GM21786 (cell line): ENCODE results near the gene FOXD2.
A peak's percentile ranks its signal among the peaks of the same experiment; 100 is the strongest.

Source experiments
- ATAC-seq: cut with Tn5 transposase; IDR thresholded peaks from one replicate; pipeline ENCODE4 v1.9.1; 2021; ENCODE audit not compliant: unreplicated experiment

The FOXD2 gene

GRCh38 chr1:47437447-47438164, at the start of gene FOXD2:
FOXD2 (plus strand) TSS chr1:47438044; CDS start chr1:47438136, 92 bp downstream.
- peak; percentile 76 for ATAC-seq

GRCh38 chr1:47388891-47389238, 49.0 kb upstream of the FOXD2 start:
- ATAC-seq, result peak; percentile 70

- no peak for ATAC-seq
Measured at GRCh38 chr1:47389731-47390130, 48.1 kb upstream of the FOXD2 start.

GRCh38 chr1:47390843-47391242, 47.0 kb upstream of the FOXD2 start:
- ATAC-seq, result no peak

- no peak for ATAC-seq
Measured at GRCh38 chr1:47393141-47393540, 44.7 kb upstream of the FOXD2 start.

GRCh38 chr1:47395433-47395832, 42.4 kb upstream of the FOXD2 start:
- ATAC-seq, result no peak

GRCh38 chr1:47396671-47397196, 41.1 kb upstream of the FOXD2 start:
- no peak for ATAC-seq

GRCh38 chr1:47399138-47399845, 38.6 kb upstream of the FOXD2 start:
- no peak for ATAC-seq

- no peak for ATAC-seq
Measured at GRCh38 chr1:47399846-47400155, 38.0 kb upstream of the FOXD2 start.

- no peak for ATAC-seq
Measured at GRCh38 chr1:47401761-47402160, 36.1 kb upstream of the FOXD2 start.

GRCh38 chr1:47402591-47402990, 35.3 kb upstream of the FOXD2 start:
- ATAC-seq, result no peak

- ATAC-seq, result no peak
Measured at GRCh38 chr1:47403321-47403910, 34.4 kb upstream of the FOXD2 start.

GRCh38 chr1:47405697-47406096, 32.1 kb upstream of the FOXD2 start:
- no peak for ATAC-seq

- no peak for ATAC-seq
Measured at GRCh38 chr1:47406966-47407365, 30.9 kb upstream of the FOXD2 start.

GRCh38 chr1:47407481-47407880, 30.4 kb upstream of the FOXD2 start:
- ATAC-seq, result no peak

GRCh38 chr1:47409311-47410067, 28.4 kb upstream of the FOXD2 start:
- no peak for ATAC-seq

GRCh38 chr1:47410068-47410455, 27.8 kb upstream of the FOXD2 start:
- no peak for ATAC-seq

- no peak for ATAC-seq
Measured at GRCh38 chr1:47411436-47411835, 26.4 kb upstream of the FOXD2 start.

GRCh38 chr1:47412437-47412836, 25.4 kb upstream of the FOXD2 start:
- ATAC-seq, result no peak

- ATAC-seq, result no peak
Measured at GRCh38 chr1:47415728-47416318, 22.0 kb upstream of the FOXD2 start, which contains the start of gene FOXE3. FOXE3 (plus strand) TSS chr1:47416285; CDS start chr1:47416316, 31 bp downstream.
